HG03342 (cell line): ENCODE measurements around the gene MYOZ3.
A peak's percentile ranks its signal among the peaks of the same experiment; 100 is the strongest.

Experiments
- ATAC-seq: cut with Tn5 transposase; IDR thresholded peaks from one replicate; pipeline ENCODE4 v1.9.1; 2021; ENCODE audit warnings: mild to moderate bottlenecking, moderate library complexity; ENCODE audit not compliant: unreplicated experiment

Gene MYOZ3

DNA sequence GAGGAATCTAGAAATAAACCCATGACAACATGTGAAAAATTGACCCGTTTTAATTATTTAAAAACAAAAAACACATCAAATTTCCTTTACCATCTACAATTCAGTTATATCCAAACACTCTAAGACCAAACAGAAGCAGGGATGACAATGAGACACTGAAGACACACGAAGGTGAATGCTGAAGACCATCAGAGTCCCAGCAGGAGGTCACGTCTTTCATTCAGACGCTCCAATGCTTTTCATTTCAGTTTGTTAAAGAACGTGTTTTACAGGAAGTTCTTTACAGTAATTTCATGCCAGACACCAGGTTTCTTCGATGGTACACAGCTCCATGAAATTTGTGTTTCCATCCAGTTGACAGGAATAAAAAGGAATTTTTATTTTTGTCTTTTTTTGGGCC, 29.7 kb downstream of the MYOZ3 start:
- no peak for ATAC-seq

DNA sequence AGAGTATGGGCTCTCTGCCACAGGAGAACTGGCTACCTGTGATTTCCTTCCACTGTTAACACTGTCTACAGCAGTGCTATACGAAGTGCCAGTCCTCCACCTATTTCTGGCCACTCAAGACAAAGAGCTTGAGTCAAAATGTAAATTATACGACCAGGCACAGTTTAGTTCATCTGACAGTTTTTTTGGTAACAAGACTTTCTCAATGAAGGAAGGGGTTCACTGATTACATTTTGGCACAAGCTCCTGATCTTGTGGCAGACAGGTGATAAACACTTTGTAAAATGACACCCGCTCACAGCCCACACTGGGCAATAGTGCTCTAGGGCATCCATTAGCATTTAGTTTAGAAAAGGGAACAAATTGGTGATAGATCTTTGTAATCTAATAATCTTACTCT, 31.2 kb downstream of the MYOZ3 start:
- no peak for ATAC-seq

DNA sequence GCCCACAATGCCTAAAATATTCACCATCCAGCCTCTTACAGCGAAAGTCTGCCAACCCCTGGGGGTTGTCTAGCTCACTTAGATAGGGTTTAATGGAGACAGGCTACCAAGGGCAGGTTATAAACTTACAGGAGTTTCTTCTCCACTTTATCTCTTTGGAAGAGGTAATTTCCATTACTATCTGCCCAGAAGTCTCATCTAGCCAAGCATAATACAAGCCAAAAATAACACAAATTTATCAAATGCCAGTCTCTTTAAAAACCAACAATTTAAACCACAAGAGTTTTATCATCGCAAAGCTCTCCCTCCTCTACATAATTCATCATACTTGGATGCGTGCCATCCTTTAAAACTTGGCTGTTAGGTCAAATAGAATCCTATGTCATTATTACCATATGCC, 33.6 kb downstream of the MYOZ3 start:
- no peak for ATAC-seq

DNA sequence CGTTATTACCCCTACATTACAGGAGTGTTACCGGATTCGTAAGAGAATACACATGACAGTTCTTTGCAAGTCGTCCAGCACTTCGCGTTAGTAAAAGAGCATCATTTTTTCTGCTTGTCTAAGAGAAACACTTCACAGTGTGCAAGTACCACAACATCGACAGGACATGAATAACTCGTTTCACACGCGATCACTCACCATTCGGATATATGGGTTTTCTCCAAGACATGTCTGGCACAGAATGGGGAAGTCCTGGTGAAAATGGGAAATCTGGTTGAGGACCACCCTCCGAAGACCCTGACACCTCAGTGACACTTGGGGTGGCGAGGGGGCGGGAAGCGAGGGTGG, 39.2 kb downstream of the MYOZ3 start:
- no peak for ATAC-seq

DNA sequence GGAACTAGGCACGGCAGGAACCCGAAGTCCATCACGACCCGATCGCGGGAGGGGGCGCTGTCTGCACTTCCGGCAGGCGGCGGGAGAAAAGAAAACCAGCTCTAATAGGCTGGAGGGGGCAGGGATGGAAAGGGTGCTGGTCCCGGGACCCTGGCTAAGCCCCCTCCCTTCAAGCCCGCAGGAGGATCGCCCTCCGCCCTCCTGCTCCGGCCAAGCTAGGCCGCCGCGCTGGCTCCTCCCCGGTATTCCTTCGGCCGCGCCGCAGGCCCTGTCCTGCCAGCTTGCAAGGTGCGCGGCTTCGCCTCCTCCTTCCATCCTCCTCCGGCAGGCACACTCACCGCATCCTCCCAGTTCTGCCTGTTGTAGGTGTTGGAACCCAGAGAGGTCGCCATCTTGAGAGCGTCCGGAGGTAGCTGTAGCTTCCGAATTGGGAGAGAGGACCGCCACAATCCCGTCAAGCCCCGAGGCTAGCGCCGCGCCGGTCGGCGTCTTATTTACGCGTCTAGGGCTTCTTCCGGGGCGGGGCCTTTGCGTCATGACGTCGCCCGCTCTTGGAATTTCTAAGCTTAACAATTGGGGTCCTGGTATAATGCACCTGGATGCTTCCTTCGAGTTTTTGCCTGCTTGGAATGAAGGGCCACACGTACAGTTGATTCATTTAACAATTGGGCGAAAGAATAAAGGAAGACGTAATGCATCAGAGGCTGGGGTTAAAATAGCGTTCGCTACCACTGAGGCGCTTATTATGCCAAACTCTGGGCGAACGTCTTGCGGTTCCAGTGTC, 39.7 kb downstream of the MYOZ3 start, which contains the start of gene RBM22:
RBM22 (minus strand) TSS at position 469 of the 784 bp plus-strand sequence; CDS start at position 392, 77 bp downstream.
- peak; percentile 95 for ATAC-seq

DNA sequence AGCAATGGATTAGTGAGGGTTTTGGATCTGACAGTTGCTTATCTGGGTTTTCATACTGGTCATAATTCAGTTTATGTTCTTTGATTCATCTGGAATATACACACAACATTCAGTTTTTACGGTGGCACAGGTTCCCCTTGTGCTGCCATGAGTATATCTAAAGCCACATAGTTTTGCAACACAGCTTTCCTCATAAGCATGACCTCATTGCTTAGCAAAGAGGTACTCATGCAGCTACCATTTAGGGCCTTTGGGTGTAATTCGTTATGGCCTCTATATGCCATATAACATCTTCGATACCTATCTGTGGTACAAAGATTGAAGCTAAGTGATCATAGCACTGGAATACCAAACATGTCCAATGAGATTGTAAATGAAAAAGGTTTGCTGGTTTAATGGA, 42.7 kb downstream of the MYOZ3 start:
- no peak for ATAC-seq

DNA sequence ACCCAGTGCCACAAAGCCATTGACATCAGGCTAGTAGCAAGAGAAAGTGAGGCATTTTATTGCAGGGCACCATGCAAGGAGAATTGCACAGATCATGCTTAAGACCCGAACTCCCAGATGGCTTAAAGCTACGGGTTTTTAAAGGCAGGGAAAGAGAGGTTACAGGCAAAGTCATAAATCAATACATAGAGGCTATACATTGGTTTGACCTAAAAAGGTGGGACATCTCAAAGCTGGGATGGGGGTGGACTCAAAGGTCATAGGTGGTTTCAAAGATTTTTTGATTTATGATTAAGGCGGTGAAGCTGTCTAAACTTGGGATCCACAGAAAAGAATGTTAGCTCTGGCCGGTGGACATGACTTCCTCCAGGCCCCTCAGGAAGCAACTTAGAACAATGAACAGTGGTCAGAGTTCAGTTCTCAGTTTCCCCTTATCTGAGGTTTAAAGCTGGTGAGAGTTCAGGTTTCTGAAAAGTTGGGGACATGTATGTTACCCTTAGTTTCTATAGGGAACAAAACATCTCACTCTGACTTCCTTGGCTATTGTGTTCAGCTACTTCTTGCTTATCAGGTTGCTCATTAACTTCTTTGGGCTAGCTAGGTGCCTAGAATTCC, 45.8 kb downstream of the MYOZ3 start:
- no peak for ATAC-seq

DNA sequence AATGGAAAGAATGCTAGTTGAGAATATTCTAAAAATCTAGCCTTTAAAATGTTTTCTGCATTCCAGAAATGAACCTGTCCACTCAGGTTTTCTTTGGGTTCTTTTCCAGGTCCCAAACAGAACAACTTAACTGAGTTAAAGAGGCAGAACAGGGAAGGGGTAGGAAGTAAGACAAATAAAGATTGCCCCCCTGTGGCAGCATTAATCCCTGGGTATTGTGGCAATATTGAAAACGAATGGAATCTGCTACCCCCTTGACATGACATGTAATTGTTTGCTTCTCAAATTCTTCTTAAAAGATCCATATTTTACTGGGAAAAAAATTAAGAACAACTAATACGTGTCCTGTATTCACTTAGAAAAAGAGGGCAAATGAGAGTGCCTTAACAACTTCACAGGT, 49.1 kb downstream of the MYOZ3 start:
- no peak for ATAC-seq

DNA sequence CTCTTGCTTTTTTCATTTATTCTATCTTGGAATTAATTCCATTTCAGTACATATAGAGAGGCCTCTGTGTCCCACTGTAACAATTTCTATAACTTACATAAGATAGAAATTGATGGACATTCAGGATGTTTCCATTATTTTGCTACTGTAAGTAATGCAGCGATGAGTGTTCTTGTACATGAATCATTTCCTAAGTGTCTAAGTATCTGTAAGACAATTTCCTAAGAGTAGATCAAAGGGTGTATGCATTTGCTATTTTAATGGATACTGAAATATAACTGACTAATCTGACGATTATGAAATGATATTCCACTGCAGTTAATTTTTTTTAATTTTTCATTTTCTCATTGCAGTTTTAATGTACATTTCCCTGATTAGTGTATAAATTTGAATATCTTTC, 62.8 kb downstream of the MYOZ3 start:
- ATAC-seq: no peak
